Measurements from ENCODE around the gene ENHO.

DNA sequence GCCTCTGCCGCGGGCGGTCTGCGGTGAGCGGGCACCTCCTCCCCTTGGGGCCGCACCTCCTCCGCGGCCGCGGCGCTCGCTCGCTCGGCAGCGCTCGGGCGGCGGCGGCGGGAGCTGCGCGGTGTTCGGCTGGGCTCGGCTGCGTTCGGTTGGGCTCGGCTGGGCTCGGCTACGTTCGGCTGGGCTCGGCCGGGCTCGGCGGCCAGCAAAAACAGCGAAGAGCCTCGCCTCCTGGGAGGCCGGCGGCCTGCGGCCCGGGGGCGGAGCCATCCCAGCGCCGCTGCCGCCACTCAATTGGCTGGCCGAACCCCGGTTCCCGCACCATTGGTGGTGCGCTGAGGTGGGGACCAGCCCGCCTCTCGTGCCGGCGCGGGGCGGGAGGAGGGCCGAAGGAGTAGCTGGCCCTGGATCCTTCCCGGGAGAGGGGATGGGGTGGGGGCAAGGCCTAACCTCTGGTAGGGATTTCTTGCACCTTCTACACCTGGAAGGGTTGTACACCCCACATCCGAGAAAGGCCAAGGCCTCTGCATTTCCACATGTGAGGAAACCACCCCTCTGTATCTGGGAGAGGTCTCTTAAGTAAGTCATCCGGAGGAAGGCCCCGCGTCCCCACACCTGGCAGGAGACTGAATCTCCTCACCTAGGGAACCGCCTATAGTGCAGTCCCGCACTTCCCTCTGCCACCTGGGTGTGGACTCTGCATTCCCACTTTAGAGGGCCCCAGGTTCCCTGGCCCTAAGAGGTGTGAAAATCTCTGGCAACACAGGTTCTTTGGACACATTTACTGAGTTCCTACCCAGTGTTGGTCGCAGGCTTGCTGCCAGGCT lies at the start of gene ENHO:
- TF ChIP-seq, protein P1, sequence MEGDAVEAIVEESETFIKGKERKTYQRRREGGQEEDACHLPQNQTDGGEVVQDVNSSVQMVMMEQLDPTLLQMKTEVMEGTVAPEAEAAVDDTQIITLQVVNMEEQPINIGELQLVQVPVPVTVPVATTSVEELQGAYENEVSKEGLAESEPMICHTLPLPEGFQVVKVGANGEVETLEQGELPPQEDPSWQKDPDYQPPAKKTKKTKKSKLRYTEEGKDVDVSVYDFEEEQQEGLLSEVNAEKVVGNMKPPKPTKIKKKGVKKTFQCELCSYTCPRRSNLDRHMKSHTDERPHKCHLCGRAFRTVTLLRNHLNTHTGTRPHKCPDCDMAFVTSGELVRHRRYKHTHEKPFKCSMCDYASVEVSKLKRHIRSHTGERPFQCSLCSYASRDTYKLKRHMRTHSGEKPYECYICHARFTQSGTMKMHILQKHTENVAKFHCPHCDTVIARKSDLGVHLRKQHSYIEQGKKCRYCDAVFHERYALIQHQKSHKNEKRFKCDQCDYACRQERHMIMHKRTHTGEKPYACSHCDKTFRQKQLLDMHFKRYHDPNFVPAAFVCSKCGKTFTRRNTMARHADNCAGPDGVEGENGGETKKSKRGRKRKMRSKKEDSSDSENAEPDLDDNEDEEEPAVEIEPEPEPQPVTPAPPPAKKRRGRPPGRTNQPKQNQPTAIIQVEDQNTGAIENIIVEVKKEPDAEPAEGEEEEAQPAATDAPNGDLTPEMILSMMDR (IDR thresholded peaks at IDR 0.05): no peak
- TF ChIP-seq POLR2A (IDR thresholded peaks at IDR 0.05): no peak

All from ovary (tissue), 3 donors.